Esophagus muscularis mucosa (tissue), 4 donors: ENCODE measurements around the gene NUDT12. TPM values are rescaled to one million over a fixed set of nuclear protein-coding genes. Genes with fewer than 3 reads are reported as not detected.

ENCODE experiments used
- DNase-seq: peaks from one replicate; pipeline ENCODE4 v3.0.0-alpha.2; 2017; ENCODE audit errors: extremely low spot score
- H3K27ac ChIP-seq, 4 donors: fragments of 200-600 bp; sonication (generic); replicated peaks in 1 of 4; 1 replicate in 3 of 4; 2 replicates in 1 of 4; pipeline ENCODE4 v1.5.1; 2016 to 2019; ENCODE audit warnings: mild to moderate bottlenecking in 1 of 4
- H3K27me3 ChIP-seq, 4 donors: fragments of 200-600 bp; sonication (generic); one replicate each; pipeline versions ENCODE4 v1.5.1 to v1.6.0; 2016 to 2019
- H3K36me3 ChIP-seq, 4 donors: fragments of 200-600 bp; sonication (generic); one replicate each; pipeline ENCODE4 v1.5.1; 2016 to 2019
- H3K4me1 ChIP-seq, 4 donors: fragments of 200-600 bp; sonication (generic); one replicate each; pipeline ENCODE4 v1.5.1; 2016 to 2019
- H3K4me3 ChIP-seq, 4 donors: fragments of 200-600 bp; sonication (generic); 1 replicate in 2 of 4; 2 replicates in 2 of 4; pipeline ENCODE4 v1.5.1; 2016 to 2019; ENCODE audit warnings: mild to moderate bottlenecking in 4 of 4, moderate library complexity in 1 of 4
- H3K9me3 ChIP-seq, 4 donors: fragments of 200-600 bp; sonication (generic); 1 replicate in 3 of 4; 2 replicates in 1 of 4; pipeline ENCODE4 v1.5.1; 2016 to 2019
- EP300 ChIP-seq: sonication (generic); formaldehyde crosslinking; IDR thresholded peaks from one replicate; pipeline ENCODE4 v1.6.1; 2017; ENCODE audit warnings: antibody characterized with exemption
- POLR2A ChIP-seq: fragments of 450-650 bp; IDR thresholded peaks from one replicate; pipeline ENCODE4 v1.6.1; 2017; ENCODE audit warnings: antibody characterized with exemption, moderate library complexity, mild to moderate bottlenecking, low read depth
- POLR2AphosphoS5 ChIP-seq, 2 donors: sonication (generic); formaldehyde crosslinking; IDR thresholded peaks; one replicate each; pipeline ENCODE4 v1.6.1; 2017; ENCODE audit warnings: antibody characterized with exemption in 2 of 2
- WGBS: methylation state at CpG from one replicate; pipeline ENCODE4 v1.1.5; 2018; 5-methylcytosine and 5-hydroxymethylcytosine counted together
- intact Hi-C: fragments of 100-400 bp; cut with DNase I; formaldehyde crosslinking; loops from one replicate; pipeline ENCODE4 v1.15.1; 2023
- total RNA-seq, 4 donors: library from RNA; depleted of rRNA; stranded (reverse); fragments of >200 nt; gene quantifications; one replicate each; pipeline versions ENCODE4 v1.1.0 to v1.2.1, GENCODE V29; 2016
- TF ChIP-seq, protein P1 (sequence below), 3 experiments: fragments of 200-600 bp in 2 of 3; fragments of 450-650 bp in 1 of 3; sonication (generic) in 2 of 3; IDR thresholded peaks; one replicate each; pipeline ENCODE4 v1.5.1; 2017 to 2019; ENCODE audit warnings: antibody characterized with exemption in 3 of 3, mild to moderate bottlenecking in 2 of 3, moderate library complexity in 1 of 3

NUDT12 gene
- total RNA-seq, 4 donors from 2014 or later: 7.0 to 18.3 (median 10.9) TPM

DNA sequence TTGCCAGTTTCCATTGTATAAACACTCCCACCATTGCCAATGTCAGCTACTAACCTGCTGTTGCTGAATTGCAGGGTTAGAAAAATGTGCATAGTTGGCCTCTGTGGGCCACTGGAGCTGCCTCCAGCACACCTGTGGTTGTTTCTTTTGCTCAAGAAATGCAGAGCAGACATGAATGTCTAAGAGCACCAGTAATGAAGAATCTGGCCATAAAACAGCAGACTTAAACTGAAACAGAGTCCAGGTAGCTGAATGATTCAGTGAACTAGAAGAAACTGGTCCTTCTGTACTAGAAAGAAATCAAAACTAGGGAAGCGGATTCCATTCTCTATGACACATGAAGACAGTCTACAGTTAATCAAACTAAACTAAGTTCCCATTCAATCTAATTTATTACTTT is 48.2 kb downstream of the NUDT12 start:
- no peaks in the 10 kb centered on the region for H3K4me1 ChIP-seq
- no peaks in the 10 kb centered on the region for H3K36me3 ChIP-seq
- intact Hi-C loops: no loop called here
- 93% methylated on average over 1 of the region's 1 CpG for WGBS
- no peak for DNase-seq
- no peak overlapping the region for H3K27ac ChIP-seq
- no peak overlapping the region for H3K4me3 ChIP-seq
- no peak for TF ChIP-seq EP300
- no peak for TF ChIP-seq POLR2A
- TF ChIP-seq POLR2AphosphoS5 (IDR thresholded peaks at IDR 0.05): no peak
- TF ChIP-seq, protein P1, sequence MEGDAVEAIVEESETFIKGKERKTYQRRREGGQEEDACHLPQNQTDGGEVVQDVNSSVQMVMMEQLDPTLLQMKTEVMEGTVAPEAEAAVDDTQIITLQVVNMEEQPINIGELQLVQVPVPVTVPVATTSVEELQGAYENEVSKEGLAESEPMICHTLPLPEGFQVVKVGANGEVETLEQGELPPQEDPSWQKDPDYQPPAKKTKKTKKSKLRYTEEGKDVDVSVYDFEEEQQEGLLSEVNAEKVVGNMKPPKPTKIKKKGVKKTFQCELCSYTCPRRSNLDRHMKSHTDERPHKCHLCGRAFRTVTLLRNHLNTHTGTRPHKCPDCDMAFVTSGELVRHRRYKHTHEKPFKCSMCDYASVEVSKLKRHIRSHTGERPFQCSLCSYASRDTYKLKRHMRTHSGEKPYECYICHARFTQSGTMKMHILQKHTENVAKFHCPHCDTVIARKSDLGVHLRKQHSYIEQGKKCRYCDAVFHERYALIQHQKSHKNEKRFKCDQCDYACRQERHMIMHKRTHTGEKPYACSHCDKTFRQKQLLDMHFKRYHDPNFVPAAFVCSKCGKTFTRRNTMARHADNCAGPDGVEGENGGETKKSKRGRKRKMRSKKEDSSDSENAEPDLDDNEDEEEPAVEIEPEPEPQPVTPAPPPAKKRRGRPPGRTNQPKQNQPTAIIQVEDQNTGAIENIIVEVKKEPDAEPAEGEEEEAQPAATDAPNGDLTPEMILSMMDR (IDR thresholded peaks at IDR 0.05): no peak
- no peaks in the 10 kb centered on the region for H3K9me3 ChIP-seq
- no peaks in the 10 kb centered on the region for H3K27me3 ChIP-seq

DNA sequence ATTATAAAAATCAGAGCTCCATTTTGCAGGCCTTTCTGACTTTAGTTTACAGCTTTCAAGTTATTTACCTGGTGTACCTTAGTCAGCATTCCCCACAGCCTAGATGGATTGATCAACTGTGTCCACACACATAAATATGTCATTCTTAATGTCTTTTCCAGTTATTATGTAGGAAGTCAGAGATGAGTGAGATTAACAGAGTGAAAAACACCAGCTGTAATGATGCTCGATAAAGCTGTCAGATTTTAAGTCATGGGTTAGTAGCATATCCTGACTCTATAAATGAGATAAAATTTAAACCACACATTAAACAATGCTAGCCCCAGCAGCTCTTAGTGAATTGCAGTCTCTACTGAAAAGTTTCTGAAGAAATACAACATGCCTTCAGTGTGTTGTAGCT is 48.9 kb downstream of the NUDT12 start:
- DNase-seq: no peak
- Histone ChIP-seq H3K27ac (no peak overlapping the region), H3K4me1 (no peaks in the 10 kb centered on the region), H3K27me3 (no peaks in the 10 kb centered on the region), H3K36me3 (no peaks in the 10 kb centered on the region), H3K9me3 (no peaks in the 10 kb centered on the region), H3K4me3 (no peak overlapping the region)
- TF ChIP-seq POLR2AphosphoS5 (IDR thresholded peaks at IDR 0.05) (no peak), EP300 (no peak), POLR2A (no peak)
- TF ChIP-seq, protein P1 (IDR thresholded peaks at IDR 0.05): no peak
- intact Hi-C loops: no loop called here
- 35% methylated on average over 1 of the region's 1 CpG for WGBS

DNA sequence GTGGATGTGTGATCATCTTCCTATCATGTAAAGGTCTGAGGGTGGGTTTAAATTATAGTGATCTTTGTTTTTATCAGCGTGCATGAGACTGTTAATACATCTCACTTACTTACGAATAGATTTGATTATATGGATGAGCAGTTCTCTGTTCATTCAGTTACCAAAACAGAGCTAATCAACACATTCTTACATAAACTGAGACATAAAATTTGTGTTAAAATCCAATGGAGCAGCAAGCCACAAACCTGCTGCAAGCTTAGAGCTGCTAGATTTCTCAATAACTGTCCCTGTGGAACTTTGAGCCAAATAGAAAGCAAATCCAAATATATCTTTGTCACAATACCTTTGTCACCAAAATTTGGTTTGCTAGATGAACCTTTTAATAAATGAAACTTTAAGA is 50.1 kb downstream of the NUDT12 start:
- no peak for DNase-seq
- Histone ChIP-seq H3K4me3 (no peak overlapping the region), H3K27ac (no peak overlapping the region), H3K27me3 (no peaks in the 10 kb centered on the region), H3K4me1 (no peaks in the 10 kb centered on the region), H3K9me3 (no peaks in the 10 kb centered on the region), H3K36me3 (no peaks in the 10 kb centered on the region)
- TF ChIP-seq, protein P1 (IDR thresholded peaks at IDR 0.05): no peak
- TF ChIP-seq POLR2AphosphoS5 (IDR thresholded peaks at IDR 0.05): no peak
- TF ChIP-seq POLR2A: no peak
- no peak for TF ChIP-seq EP300
- WGBS: 94% methylated on average over 2 of the region's 2 CpGs
- intact Hi-C loops: no loop called here

DNA sequence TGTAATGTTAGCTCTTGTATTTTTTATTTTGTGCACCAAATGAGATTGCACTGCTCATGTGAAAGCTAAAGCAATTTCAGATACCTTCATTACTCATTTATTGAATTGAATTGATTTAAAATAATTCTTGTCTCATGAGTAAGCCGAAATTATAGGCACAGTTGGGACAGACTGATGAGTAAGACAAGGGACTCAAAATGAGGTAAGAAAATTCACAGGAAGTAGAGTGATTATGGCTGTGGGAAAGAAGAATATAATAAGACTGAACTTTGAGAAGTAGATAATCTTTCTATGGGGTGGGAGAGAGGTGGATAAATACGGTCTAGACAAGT is 51.1 kb downstream of the NUDT12 start:
- intact Hi-C loops: no loop called here
- 84% methylated on average over 2 of the region's 2 CpGs for WGBS
- no peak overlapping the region for H3K4me3 ChIP-seq

More for the DNA sequence above, 51.1 kb downstream of the NUDT12 start:
- Histone ChIP-seq H3K9me3 (peaks cover 0 to 7% (median 2%) of the 10 kb centered on the region in 4 donors), H3K27ac (no peak overlapping the region), H3K4me1 (no peaks in the 10 kb centered on the region), H3K36me3 (no peaks in the 10 kb centered on the region), H3K27me3 (no peaks in the 10 kb centered on the region)
- DNase-seq: no peak
- no peak for TF ChIP-seq POLR2AphosphoS5 (IDR thresholded peaks at IDR 0.05)
- no peak for TF ChIP-seq EP300
- TF ChIP-seq POLR2A: no peak
- TF ChIP-seq, protein P1 (IDR thresholded peaks at IDR 0.05): no peak
